ENCODE data around the gene BTBD19. TPM values are rescaled to one million over a fixed set of nuclear protein-coding genes. Genes with fewer than 3 reads are reported as not detected.

BTBD19 gene
- total and polyA plus RNA-seq, 2 of the 4 experiments (the other 2 are of a cell fraction), result 0.90 to 17.2 TPM

DNA sequence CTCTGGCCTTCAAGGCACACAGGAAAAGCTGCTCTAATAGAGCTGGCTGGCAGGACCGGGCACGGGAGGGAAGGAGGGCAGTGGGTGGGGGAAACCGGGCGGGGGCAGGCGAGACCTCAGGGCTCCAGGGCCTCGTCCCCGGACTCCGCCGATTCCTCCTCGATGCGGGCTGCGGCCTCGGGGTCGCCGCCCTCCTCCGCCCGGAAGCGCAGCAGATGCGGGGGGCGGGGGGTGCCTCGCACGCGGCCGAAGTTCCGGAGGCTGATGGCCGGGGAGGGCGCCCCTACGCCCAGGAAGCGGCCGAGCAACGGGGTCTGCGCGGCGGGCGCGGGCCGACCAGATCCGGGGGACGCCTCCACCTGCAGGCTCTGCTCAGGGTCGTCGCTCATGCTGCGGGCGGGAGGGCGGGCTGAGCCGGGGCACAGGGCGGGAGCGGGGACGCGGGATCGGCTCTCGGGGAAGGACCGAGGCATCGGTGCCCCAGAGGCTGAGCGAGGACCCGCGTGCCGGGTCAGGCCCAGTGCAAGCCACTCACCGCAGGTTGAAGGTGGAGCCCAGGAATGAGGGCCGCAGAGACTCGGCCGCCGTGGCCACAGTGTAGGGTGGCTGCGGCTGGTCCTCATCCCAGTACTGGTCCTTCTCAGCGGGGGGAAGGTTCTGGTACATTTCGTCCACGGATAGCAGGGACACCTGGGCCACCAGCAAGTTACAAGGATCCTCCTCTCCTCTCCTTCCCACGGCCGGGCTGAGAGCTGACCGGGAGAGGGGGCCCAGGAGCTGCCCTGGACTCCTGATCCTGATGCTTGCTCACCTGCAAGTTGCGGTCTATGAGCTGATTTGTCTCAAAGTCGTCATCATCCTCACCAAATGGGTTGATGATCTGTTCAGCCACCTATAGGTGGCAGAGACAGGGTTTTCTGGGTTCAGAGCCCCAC, 24.0 kb upstream of the BTBD19 start (continued):
- TF ChIP-seq, protein P1, sequence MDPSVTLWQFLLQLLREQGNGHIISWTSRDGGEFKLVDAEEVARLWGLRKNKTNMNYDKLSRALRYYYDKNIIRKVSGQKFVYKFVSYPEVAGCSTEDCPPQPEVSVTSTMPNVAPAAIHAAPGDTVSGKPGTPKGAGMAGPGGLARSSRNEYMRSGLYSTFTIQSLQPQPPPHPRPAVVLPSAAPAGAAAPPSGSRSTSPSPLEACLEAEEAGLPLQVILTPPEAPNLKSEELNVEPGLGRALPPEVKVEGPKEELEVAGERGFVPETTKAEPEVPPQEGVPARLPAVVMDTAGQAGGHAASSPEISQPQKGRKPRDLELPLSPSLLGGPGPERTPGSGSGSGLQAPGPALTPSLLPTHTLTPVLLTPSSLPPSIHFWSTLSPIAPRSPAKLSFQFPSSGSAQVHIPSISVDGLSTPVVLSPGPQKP (IDR thresholded peaks at IDR 0.05; ENCODE audit: borderline replicate concordance, low read depth, low read length), result no peak
- no peak for TF ChIP-seq MAFK (IDR thresholded peaks at IDR 0.05; ENCODE audit: low read depth, low read length)
- no peak for TF ChIP-seq FOS (IDR thresholded peaks at IDR 0.05; ENCODE audit: low read depth, low read length)
- TF ChIP-seq CEBPB (IDR thresholded peaks at IDR 0.05; ENCODE audit: low read depth, low read length), result no peak

All from IMR-90 (cell line).